ENCODE results near the gene NCK1. TPM values are rescaled to one million over a fixed set of nuclear protein-coding genes. Genes with fewer than 3 reads are reported as not detected.

Gene NCK1
- total RNA-seq, 1 donor: 42.6 TPM

- no peak for DNase-seq (ENCODE audit: low read depth)
- no peak for TF ChIP-seq CTCF (IDR thresholded peaks at IDR 0.05; ENCODE audit: insufficient read depth, low read length)
- no peak overlapping the region for H3K4me3 ChIP-seq (ENCODE audit: low read depth, low read length)
These were observed 85.0 kb downstream of the NCK1 start for GRCh38 chr3:136946978-136947377.

GRCh38 chr3:136947477-136947876, 85.5 kb downstream of the NCK1 start:
- DNase-seq (ENCODE audit: low read depth): no peak
- H3K4me3 ChIP-seq (ENCODE audit: low read depth, low read length): no peak overlapping the region
- TF ChIP-seq CTCF (IDR thresholded peaks at IDR 0.05; ENCODE audit: insufficient read depth, low read length): no peak

GRCh38 chr3:136949146-136949545, 87.1 kb downstream of the NCK1 start:
- no peak for DNase-seq (ENCODE audit: low read depth)
- TF ChIP-seq CTCF (IDR thresholded peaks at IDR 0.05; ENCODE audit: insufficient read depth, low read length): no peak
- no peak overlapping the region for H3K4me3 ChIP-seq (ENCODE audit: low read depth, low read length)

- H3K4me3 ChIP-seq (ENCODE audit: low read depth, low read length): no peak overlapping the region
- DNase-seq (ENCODE audit: low read depth): peak; percentile 57
- peak; percentile 27 for TF ChIP-seq CTCF (IDR thresholded peaks at IDR 0.05; ENCODE audit: insufficient read depth, low read length)
These were observed 87.7 kb downstream of the NCK1 start for GRCh38 chr3:136949708-136950107.

- TF ChIP-seq CTCF (IDR thresholded peaks at IDR 0.05; ENCODE audit: insufficient read depth, low read length): no peak
- H3K4me3 ChIP-seq (ENCODE audit: low read depth, low read length): no peak overlapping the region
- no peak for DNase-seq (ENCODE audit: low read depth)
These were observed 88.6 kb downstream of the NCK1 start for GRCh38 chr3:136950623-136951022.

GRCh38 chr3:136952292-136952691, 90.3 kb downstream of the NCK1 start:
- DNase-seq (ENCODE audit: low read depth): no peak
- no peak for TF ChIP-seq CTCF (IDR thresholded peaks at IDR 0.05; ENCODE audit: insufficient read depth, low read length)
- no peak overlapping the region for H3K4me3 ChIP-seq (ENCODE audit: low read depth, low read length)

- DNase-seq (ENCODE audit: low read depth): no peak
- H3K4me3 ChIP-seq (ENCODE audit: low read depth, low read length): no peak overlapping the region
- TF ChIP-seq CTCF (IDR thresholded peaks at IDR 0.05; ENCODE audit: insufficient read depth, low read length): no peak
These were observed 92.2 kb downstream of the NCK1 start for GRCh38 chr3:136954251-136954650.
